A549 (cell line): ENCODE measurements around the gene PRPF8. TPM values are rescaled to one million over a fixed set of nuclear protein-coding genes. Genes with fewer than 3 reads are reported as not detected.
A peak's percentile ranks its signal among the peaks of the same experiment; 100 is the strongest.

Source experiments
- ATAC-seq, 2 experiments: fragments of 200-7000 bp in 1 of 2; fragments of >200 bp in 1 of 2; cut with Nextera tagmentation in 1 of 2; cut with Tn5 transposase in 1 of 2; 3 replicates each; pipeline versions ENCODE4 v1.8.0 to v1.9.1; 2018 to 2020; ENCODE audit warnings: mild to moderate bottlenecking in 1 of 2, moderate library complexity in 1 of 2
- CTCF ChIA-PET: fragments of 300-600 bp; sonication (Branson Sonifier 250); formaldehyde crosslinking; extraction: SDS; loops from one replicate; lab custom pipeline; 2021; ENCODE audit warnings: antibody characterized with exemption, inconsistent platforms; lab: Yijun Ruan, JAX
- POLR2A ChIA-PET: fragments of 350-600 bp; formaldehyde crosslinking; extraction: SDS; loops from one replicate; lab custom pipeline; 2021; ENCODE audit warnings: antibody characterized with exemption, inconsistent platforms; lab: Yijun Ruan, JAX
- DNase-seq, 2 experiments: peaks; one replicate each; pipeline versions ENCODE4 v3.0.0 to v3.0.0-alpha.2; 2011 to 2016; ENCODE audit warnings: low read depth in 1 of 2, low spot score in 1 of 2
- FAIRE-seq: peaks from 2 replicates; lab custom pipeline; 2011; peaks lifted over from hg19 to GRCh38; lab: Jason Lieb, UNC
- H3K27ac ChIP-seq, 2 experiments: fragments of >200 bp; sonication (Bioruptor Twin); formaldehyde crosslinking; 3 replicates each; pipeline ENCODE4 v1.5.1; 2016 to 2017
- H3K4me1 ChIP-seq: fragments of >200 bp; sonication (Bioruptor Twin); formaldehyde crosslinking; 3 replicates; pipeline ENCODE4 v1.6.1; 2016
- H3K4me2 ChIP-seq: fragments of >200 bp; sonication (Bioruptor Twin); formaldehyde crosslinking; 3 replicates; pipeline ENCODE4 v1.6.1; 2016
- H3K4me3 ChIP-seq: fragments of >200 bp; sonication (Bioruptor Twin); formaldehyde crosslinking; 3 replicates; pipeline ENCODE4 v1.5.1; 2016
- H3K9me3 ChIP-seq: fragments of >200 bp; sonication (Bioruptor Twin); formaldehyde crosslinking; 3 replicates; pipeline ENCODE4 v1.6.1; 2016
- CHD4 ChIP-seq: fragments of 200-600 bp; sonication (generic); IDR thresholded peaks from 2 replicates; pipeline ENCODE4 v1.6.1; 2016; ENCODE audit warnings: antibody characterized with exemption, mild to moderate bottlenecking, borderline replicate concordance
- CTCF ChIP-seq: fragments of >200 bp; sonication (Bioruptor Twin); formaldehyde crosslinking; IDR thresholded peaks from 3 replicates; pipeline ENCODE4 v1.5.1; 2016
- E2F6 ChIP-seq: IDR thresholded peaks from 2 replicates; pipeline ENCODE4 v1.6.1; 2012; ENCODE audit warnings: low read depth, borderline replicate concordance
- EHF ChIP-seq: fragments of 250-450 bp; sonication (Bioruptor Pico); IDR thresholded peaks from 2 replicates; pipeline ENCODE4 v1.5.0; 2020; ENCODE audit warnings: mild to moderate bottlenecking
- EHMT2 ChIP-seq: fragments of 200-600 bp; sonication (generic); IDR thresholded peaks from 2 replicates; pipeline ENCODE4 v1.6.1; 2016; ENCODE audit warnings: antibody characterized with exemption, low read depth, mild to moderate bottlenecking, moderate library complexity
- EP300 ChIP-seq, 2 experiments: fragments of >200 bp; sonication (Bioruptor Twin); formaldehyde crosslinking; IDR thresholded peaks; 2 replicates in 1 of 2; 3 replicates in 1 of 2; pipeline ENCODE4 v1.6.1; 2016 to 2017
- ESRRA ChIP-seq: fragments of 150-350 bp; IDR thresholded peaks from 2 replicates; pipeline ENCODE4 v1.6.1; 2014; ENCODE audit warnings: mild to moderate bottlenecking, low read length, borderline replicate concordance
- FOSL2 ChIP-seq, 2 experiments: fragments of 450-650 bp in 1 of 2; fragments of >200 bp in 1 of 2; sonication (Bioruptor Twin) in 1 of 2; formaldehyde crosslinking; IDR thresholded peaks; 2 replicates each; pipeline versions ENCODE4 v1.5.0 to v1.6.1; 2016 to 2020; ENCODE audit warnings: mild to moderate bottlenecking in 1 of 2, moderate library complexity in 1 of 2
- FOXS1 ChIP-seq: fragments of 250-450 bp; sonication (Bioruptor Pico); IDR thresholded peaks from 2 replicates; pipeline ENCODE4 v1.5.0; 2020; ENCODE audit warnings: mild to moderate bottlenecking, moderate library complexity
- HES2 ChIP-seq: fragments of >200 bp; sonication (Bioruptor Twin); formaldehyde crosslinking; IDR thresholded peaks from 2 replicates; pipeline ENCODE4 v1.6.1; 2016
- HEYL ChIP-seq: fragments of 250-450 bp; sonication (Bioruptor Pico); IDR thresholded peaks from 2 replicates; pipeline ENCODE4 v1.8.0; 2021; ENCODE audit warnings: mild to moderate bottlenecking, moderate library complexity
- HOXA7 ChIP-seq: fragments of 250-450 bp; sonication (Bioruptor Pico); IDR thresholded peaks from 2 replicates; pipeline ENCODE4 v1.5.0; 2020; ENCODE audit warnings: mild to moderate bottlenecking, moderate library complexity
- JUN ChIP-seq, 2 experiments: fragments of >200 bp; sonication (Bioruptor Twin); formaldehyde crosslinking; IDR thresholded peaks; 2 replicates in 1 of 2; 3 replicates in 1 of 2; pipeline ENCODE4 v1.6.1; 2016 to 2017
- KDM1A ChIP-seq: fragments of 200-600 bp; sonication (generic); IDR thresholded peaks from 2 replicates; pipeline ENCODE4 v1.6.1; 2016; ENCODE audit warnings: low read depth, mild to moderate bottlenecking
- MAZ ChIP-seq: fragments of 150-350 bp; IDR thresholded peaks from 2 replicates; pipeline ENCODE4 v1.6.1; 2014; ENCODE audit warnings: antibody characterized with exemption, low read depth, low read length, borderline replicate concordance
- NPAS2 ChIP-seq: fragments of 250-450 bp; sonication (Bioruptor Pico); IDR thresholded peaks from 2 replicates; pipeline ENCODE4 v1.8.0; 2022; ENCODE audit warnings: mild to moderate bottlenecking, moderate library complexity, borderline replicate concordance
- POLR2AphosphoS2 ChIP-seq: conservative IDR thresholded peaks from 2 replicates; pipeline ENCODE4 v1.6.1; 2012; ENCODE audit warnings: low read length, improper control_type of control experiment, inconsistent platforms
- RNF2 ChIP-seq: fragments of 200-600 bp; sonication (generic); IDR thresholded peaks from 2 replicates; pipeline ENCODE4 v1.6.1; 2016; ENCODE audit warnings: low read depth, mild to moderate bottlenecking, antibody characterized with exemption, moderate library complexity, borderline replicate concordance
- SREBF2 ChIP-seq: fragments of 450-650 bp; IDR thresholded peaks from 2 replicates; pipeline ENCODE4 v1.6.1; 2014; ENCODE audit warnings: mild to moderate bottlenecking, moderate library complexity
- TFCP2L1 ChIP-seq: fragments of 250-450 bp; sonication (Bioruptor Pico); IDR thresholded peaks from 2 replicates; pipeline ENCODE4 v1.5.0; 2021; ENCODE audit warnings: mild to moderate bottlenecking
- USF2 ChIP-seq: fragments of 450-650 bp; IDR thresholded peaks from 2 replicates; pipeline ENCODE4 v1.6.1; 2014; ENCODE audit warnings: antibody characterized with exemption
- ZC3H11A ChIP-seq: fragments of 450-650 bp; IDR thresholded peaks from 2 replicates; pipeline ENCODE4 v1.6.1; 2014; ENCODE audit warnings: antibody characterized with exemption, mild to moderate bottlenecking
- ZFP36 ChIP-seq: fragments of 450-650 bp; IDR thresholded peaks from 2 replicates; pipeline ENCODE4 v1.6.1; 2014; ENCODE audit warnings: borderline replicate concordance; ENCODE audit not compliant: partially characterized antibody
- WGBS: methylation state at CpG from one replicate; pipeline ENCODE4 v1.1.6; 2017; ENCODE audit errors: missing lambda C conversion rate; 5-methylcytosine and 5-hydroxymethylcytosine counted together
- polyA plus RNA-seq, 4 experiments: library from polyadenylated mRNA; depleted of rRNA in 3 of 4; stranded (reverse); fragments of >200 nt; fragmentation: RNase III in 1 of 4; extraction: RNeasy Plus Mini Kit Qiagen cat#74134 plus additional on column Dnase treatment in 1 of 4; gene quantifications; 2 replicates in 3 of 4; 3 replicates in 1 of 4; pipeline ENCODE4 v1.2.3, GENCODE V29; 2011 to 2017

The PRPF8 gene
- polyA plus RNA-seq, 2 of the 4 experiments (the other 2 are of a cell fraction), result 234 to 263 TPM

GRCh38 chr17:1686086-1686485 is 1.4 kb upstream of the PRPF8 start:
- CTCF ChIA-PET, result interaction anchor here (1.4 to 1.5 kb wide), 2 partner anchors 13 to 111 kb away, joined by 3 to 4 read pairs; no protein-coding TSS in a partner anchor
- Histone ChIP-seq H3K4me3 (no peak overlapping the region), H3K27ac (peak overlapping the region in 1 of 2 experiments; percentile 45; a peak in 3 of 6 replicates), H3K9me3 (no peaks in the 10 kb centered on the region), H3K4me2 (no peak overlapping the region), H3K4me1 (peaks cover 7% of the 10 kb centered on the region)
- POLR2A ChIA-PET, result no interaction called here
- no peak for DNase-seq
- TF ChIP-seq FOSL2 (IDR thresholded peaks at IDR 0.05) (no peak), FOSL2 (CRISPR knock-in tag; IDR thresholded peaks at IDR 0.05) (0 out of 2 replicates have a peak, but pooled peaks have one; percentile 44), HES2 (no peak), SREBF2 (no peak)
- ATAC-seq, result no peak
- 47% methylated on average over 7 of the region's 7 CpGs for WGBS
- FAIRE-seq, result no peak

GRCh38 chr17:1683459-1683858 is 1.2 kb downstream of the PRPF8 start:
- TF ChIP-seq EHMT2, result no peak
- TF ChIP-seq CHD4, result no peak
- no peak for TF ChIP-seq RNF2
- TF ChIP-seq MAZ, result no peak
- no peak for TF ChIP-seq ZFP36
- TF ChIP-seq NPAS2 (CRISPR knock-in tag), result no peak
- no peak for TF ChIP-seq FOXS1 (CRISPR knock-in tag)
- TF ChIP-seq JUN (IDR thresholded peaks at IDR 0.05), result no peak
- no peak for TF ChIP-seq CTCF
- no peak for TF ChIP-seq POLR2AphosphoS2
- no peak for TF ChIP-seq HEYL (CRISPR knock-in tag)
- TF ChIP-seq HOXA7 (CRISPR knock-in tag), result no peak
- TF ChIP-seq ZC3H11A, result no peak
- TF ChIP-seq HES2, result no peak
- TF ChIP-seq EHF (CRISPR knock-in tag), result no peak
- ATAC-seq, result no peak
- peak overlapping the region; percentile 89 for H3K4me2 ChIP-seq
- H3K9me3 ChIP-seq, result no peaks in the 10 kb centered on the region
- WGBS, result 80% methylated on average over 5 of the region's 5 CpGs
- no peak for FAIRE-seq
- no peak for DNase-seq
- ChIA-PET CTCF (interaction anchor here (1.0 to 10.2 kb wide), 9 partner anchors 10 to 100 kb away, joined by 3 to 127 read pairs (median 4); partner anchors contain the start of gene RILP), POLR2A (interaction anchor here (0.5 to 2.0 kb wide), 10 partner anchors 10 to 362 kb away, joined by 3 to 14 read pairs (median 6); partner anchors contain the start of gene RILP)
- peak overlapping the region; percentile 85 for H3K4me3 ChIP-seq
- peak overlapping the region; percentile 95 for H3K27ac ChIP-seq
- peaks cover 7% of the 10 kb centered on the region for H3K4me1 ChIP-seq

GRCh38 chr17:1676401-1676800 is 8.3 kb downstream of the PRPF8 start:
- TF ChIP-seq KDM1A (no peak), ESRRA (no peak), FOXS1 (CRISPR knock-in tag) (no peak), EP300 (IDR thresholded peaks at IDR 0.05) (no peak), E2F6 (no peak), EHMT2 (no peak), TFCP2L1 (no peak), USF2 (no peak)
- DNase-seq, result no peak
- H3K4me3 ChIP-seq, result no peak overlapping the region
- H3K27ac ChIP-seq, result no peak overlapping the region
- H3K4me1 ChIP-seq, result no peaks in the 10 kb centered on the region
- no peak for ATAC-seq
- ChIA-PET CTCF (interaction anchor here (1.2 to 10.2 kb wide), 4 partner anchors 8 to 27 kb away, joined by 3 to 47 read pairs (median 6); partner anchors contain the start of gene RILP), POLR2A (interaction anchor here (2.6 kb wide), 1 partner anchor 27 kb away, joined by 9 read pairs; the partner anchor contains the start of gene RILP)
- 94% methylated on average over 13 of the region's 13 CpGs for WGBS
- no peaks in the 10 kb centered on the region for H3K9me3 ChIP-seq
- H3K4me2 ChIP-seq, result no peak overlapping the region
- no peak for FAIRE-seq
